GM06990 (cell line): ENCODE results near the gene ARMH4.

Experiments
- DNase-seq: peaks from one replicate; pipeline ENCODE4 v3.0.0-alpha.2; 2011; ENCODE audit not compliant: insufficient read length; ENCODE audit errors: extremely low read depth
- H3K27me3 ChIP-seq: replicated peaks from 2 replicates; pipeline ENCODE4 v1.6.0; 2011; ENCODE audit warnings: low read length; ENCODE audit not compliant: control insufficient read depth, insufficient read depth
- H3K36me3 ChIP-seq: 2 replicates; pipeline ENCODE4 v1.5.1; 2011; ENCODE audit warnings: low read length; ENCODE audit not compliant: control insufficient read depth, insufficient read depth
- H3K4me3 ChIP-seq: replicated peaks from 2 replicates; pipeline ENCODE4 v1.5.1; 2011; ENCODE audit warnings: low read depth, mild to moderate bottlenecking, control low read depth, low read length
- TF ChIP-seq, protein P1 (sequence below): IDR thresholded peaks from 2 replicates; pipeline ENCODE4 v1.5.1; 2011; ENCODE audit warnings: low read length, control low read depth, mild to moderate bottlenecking, inconsistent platforms; ENCODE audit not compliant: insufficient read depth, poor library complexity, severe bottlenecking

The ARMH4 gene

DNA sequence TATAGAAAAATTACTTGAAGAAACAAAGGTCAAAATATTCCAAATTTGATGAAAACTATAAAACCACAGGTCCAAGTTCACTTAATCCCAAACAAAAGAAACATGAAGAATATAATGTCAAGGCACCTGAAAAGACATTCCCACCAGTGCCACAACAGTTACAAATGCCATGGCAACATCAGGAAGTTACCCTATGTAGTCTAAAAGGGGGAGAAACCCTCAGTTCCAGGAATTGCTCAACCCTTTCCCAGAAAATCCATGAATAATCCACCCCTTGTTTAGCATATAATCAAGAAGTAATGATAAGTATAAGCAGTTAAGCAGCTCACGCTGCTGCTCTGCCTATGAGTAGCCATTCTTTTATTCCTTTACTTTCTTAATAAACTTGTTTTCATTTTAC, 44.2 kb upstream of the ARMH4 start:
- DNase-seq: no peak
- H3K36me3 ChIP-seq: no peaks in the 10 kb centered on the region

DNA sequence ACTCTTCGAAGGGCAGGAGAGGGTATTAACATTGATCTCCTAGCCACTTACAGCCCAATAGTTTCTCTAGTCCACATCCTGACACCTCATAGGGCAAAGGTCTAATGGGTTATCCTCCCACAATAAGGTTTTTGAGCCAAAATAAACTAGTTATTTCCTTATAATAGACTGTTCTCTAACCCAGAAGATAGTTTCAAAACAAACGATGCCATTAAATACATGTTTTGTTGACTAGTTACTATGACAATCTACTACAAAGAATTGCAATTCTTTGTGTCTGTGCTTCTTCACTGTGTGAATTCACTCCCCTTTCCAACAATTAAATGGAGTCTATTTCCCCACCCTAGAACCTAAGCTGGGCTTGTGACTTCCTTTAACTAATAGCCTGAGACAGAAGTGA, 41.5 kb upstream of the ARMH4 start:
- Histone ChIP-seq H3K4me3 (no peak overlapping the region), H3K27me3 (no peaks in the 10 kb centered on the region), H3K36me3 (no peaks in the 10 kb centered on the region)
- TF ChIP-seq, protein P1, sequence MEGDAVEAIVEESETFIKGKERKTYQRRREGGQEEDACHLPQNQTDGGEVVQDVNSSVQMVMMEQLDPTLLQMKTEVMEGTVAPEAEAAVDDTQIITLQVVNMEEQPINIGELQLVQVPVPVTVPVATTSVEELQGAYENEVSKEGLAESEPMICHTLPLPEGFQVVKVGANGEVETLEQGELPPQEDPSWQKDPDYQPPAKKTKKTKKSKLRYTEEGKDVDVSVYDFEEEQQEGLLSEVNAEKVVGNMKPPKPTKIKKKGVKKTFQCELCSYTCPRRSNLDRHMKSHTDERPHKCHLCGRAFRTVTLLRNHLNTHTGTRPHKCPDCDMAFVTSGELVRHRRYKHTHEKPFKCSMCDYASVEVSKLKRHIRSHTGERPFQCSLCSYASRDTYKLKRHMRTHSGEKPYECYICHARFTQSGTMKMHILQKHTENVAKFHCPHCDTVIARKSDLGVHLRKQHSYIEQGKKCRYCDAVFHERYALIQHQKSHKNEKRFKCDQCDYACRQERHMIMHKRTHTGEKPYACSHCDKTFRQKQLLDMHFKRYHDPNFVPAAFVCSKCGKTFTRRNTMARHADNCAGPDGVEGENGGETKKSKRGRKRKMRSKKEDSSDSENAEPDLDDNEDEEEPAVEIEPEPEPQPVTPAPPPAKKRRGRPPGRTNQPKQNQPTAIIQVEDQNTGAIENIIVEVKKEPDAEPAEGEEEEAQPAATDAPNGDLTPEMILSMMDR: no peak
- DNase-seq: no peak

More for the DNA sequence above, 44.2 kb upstream of the ARMH4 start:
- Histone ChIP-seq H3K4me3 (no peak overlapping the region), H3K27me3 (no peaks in the 10 kb centered on the region)
- TF ChIP-seq, protein P1: no peak

DNA sequence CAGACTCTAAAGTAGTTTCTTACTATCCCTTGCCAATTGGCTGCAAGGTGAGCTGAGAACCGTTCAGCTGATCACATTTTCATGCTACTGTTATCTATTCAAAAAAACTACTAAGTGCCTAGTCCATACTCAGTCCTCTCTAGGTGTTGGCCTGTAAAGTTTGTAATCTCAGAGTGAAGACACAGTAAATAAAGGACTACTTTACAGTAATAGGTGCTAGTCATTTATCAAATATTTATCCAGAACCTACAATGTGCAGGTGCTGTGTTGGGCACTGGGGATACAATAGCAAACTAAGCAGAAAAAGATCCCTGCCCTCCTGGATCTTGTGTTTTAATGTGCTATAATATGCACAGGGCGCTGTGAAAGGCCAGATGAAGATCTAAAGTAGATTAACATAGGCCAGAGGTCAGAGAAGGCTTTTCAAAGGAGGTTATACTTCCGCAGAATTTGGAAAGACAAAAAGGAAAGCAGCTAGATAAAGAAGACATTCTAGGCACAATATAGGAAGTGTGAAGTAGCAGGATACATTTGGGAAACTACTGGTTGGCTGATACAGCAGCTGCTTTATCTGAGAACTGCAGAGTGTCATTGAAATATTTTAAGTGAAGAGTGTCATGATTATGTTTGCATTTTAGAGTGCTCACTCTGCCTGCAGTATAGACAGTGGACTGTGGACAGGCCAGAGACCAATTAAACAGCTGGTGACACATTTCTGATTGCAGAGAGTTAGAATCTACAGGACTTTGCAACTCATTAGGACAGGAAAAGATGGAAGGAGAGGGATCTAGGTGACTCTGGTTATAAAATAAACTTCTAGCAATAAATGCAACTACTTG, 40.0 kb upstream of the ARMH4 start:
- no peak overlapping the region for H3K4me3 ChIP-seq
- H3K36me3 ChIP-seq: no peaks in the 10 kb centered on the region
- TF ChIP-seq, protein P1: no peak
- no peaks in the 10 kb centered on the region for H3K27me3 ChIP-seq
- no peak for DNase-seq

DNA sequence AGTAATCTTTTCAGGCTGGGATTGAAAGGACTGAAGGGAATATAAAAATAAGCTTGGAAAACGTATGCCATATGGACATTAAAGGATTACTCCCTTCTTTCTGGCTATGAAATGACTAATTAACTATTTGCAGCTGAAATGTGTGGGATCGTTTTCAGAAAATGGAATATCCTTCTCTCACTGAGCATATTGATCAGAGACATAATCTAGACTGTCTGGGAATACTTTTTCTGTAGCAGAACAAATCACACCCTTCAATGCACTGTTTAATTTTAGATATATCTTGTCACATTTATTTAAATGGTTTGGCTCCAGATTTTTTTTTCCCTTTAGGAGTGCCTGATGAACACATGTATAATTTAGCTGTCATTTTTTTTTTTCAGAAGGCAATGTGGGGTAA, 37.2 kb upstream of the ARMH4 start:
- no peaks in the 10 kb centered on the region for H3K36me3 ChIP-seq
- TF ChIP-seq, protein P1: no peak
- no peaks in the 10 kb centered on the region for H3K27me3 ChIP-seq
- no peak overlapping the region for H3K4me3 ChIP-seq
- DNase-seq: no peak

DNA sequence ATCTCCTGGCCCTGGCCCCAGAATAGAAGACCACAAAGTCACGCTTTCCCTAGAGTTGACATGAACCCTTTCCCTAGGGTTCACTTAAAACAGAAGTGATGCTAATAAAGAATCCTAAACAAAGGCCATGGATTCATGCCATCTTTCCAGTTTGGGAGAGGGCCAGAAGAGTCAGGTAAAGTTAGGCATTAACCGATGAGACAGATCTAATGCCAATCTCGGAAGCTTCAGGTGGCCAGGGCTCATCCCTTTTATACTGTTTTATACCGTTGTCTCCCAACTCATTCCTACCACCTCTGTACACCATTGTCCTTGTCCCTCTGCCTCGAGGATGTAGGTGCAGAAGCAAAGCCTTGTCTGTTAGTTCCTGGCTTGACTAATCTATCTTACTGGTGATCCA, 25.1 kb upstream of the ARMH4 start:
- Histone ChIP-seq H3K4me3 (no peak overlapping the region), H3K36me3 (no peaks in the 10 kb centered on the region), H3K27me3 (no peaks in the 10 kb centered on the region)
- TF ChIP-seq, protein P1: no peak
- DNase-seq: no peak
